Prostate gland (tissue), 2 donors: ENCODE measurements around the gene MIGA2. TPM values are rescaled to one million over a fixed set of nuclear protein-coding genes. Genes with fewer than 3 reads are reported as not detected.

Source experiments
- DNase-seq: peaks from one replicate; pipeline ENCODE4 v3.0.0-alpha.2; 2019; ENCODE audit warnings: low spot score
- H3K27ac ChIP-seq, 2 donors: fragments of 200-600 bp; sonication (generic); 2 replicates each; pipeline ENCODE4 v1.5.1; 2017 to 2019
- H3K27me3 ChIP-seq: fragments of 200-600 bp; sonication (generic); replicated peaks from 2 replicates; pipeline ENCODE4 v1.5.1; 2019; ENCODE audit not compliant: insufficient read depth
- H3K36me3 ChIP-seq, 2 donors: fragments of 200-600 bp; sonication (generic); 1 replicate in 1 of 2; 2 replicates in 1 of 2; pipeline versions ENCODE4 v1.5.1 to v1.8.1; 2017 to 2019
- H3K4me1 ChIP-seq: fragments of 200-600 bp; sonication (generic); replicated peaks from 2 replicates; pipeline ENCODE4 v1.5.1; 2019
- H3K4me3 ChIP-seq, 2 donors: fragments of 200-600 bp; sonication (generic); 2 replicates each; pipeline ENCODE4 v1.5.1; 2017 to 2019
- H3K9me3 ChIP-seq: fragments of 200-600 bp; sonication (generic); 2 replicates; pipeline ENCODE4 v1.5.1; 2017
- CTCF ChIP-seq, 4 experiments: fragments of 200-600 bp in 2 of 4; fragments of 450-650 bp in 2 of 4; sonication (generic) in 2 of 4; IDR thresholded peaks; 1 replicate in 3 of 4; 2 replicates in 1 of 4; pipeline ENCODE4 v1.5.1; 2016 to 2019; ENCODE audit warnings: antibody characterized with exemption in 4 of 4, mild to moderate bottlenecking in 2 of 4, moderate library complexity in 2 of 4
- POLR2A ChIP-seq: fragments of 450-650 bp; IDR thresholded peaks from one replicate; pipeline ENCODE4 v1.6.1; 2016; ENCODE audit warnings: antibody characterized with exemption, mild to moderate bottlenecking
- POLR2AphosphoS5 ChIP-seq: sonication (generic); formaldehyde crosslinking; IDR thresholded peaks from one replicate; pipeline ENCODE4 v1.6.1; 2017; ENCODE audit warnings: antibody characterized with exemption
- WGBS: methylation state at CpG from one replicate; pipeline ENCODE4 v1.1.5; 2018; 5-methylcytosine and 5-hydroxymethylcytosine counted together
- intact Hi-C: fragments of 100-400 bp; cut with DNase I; formaldehyde crosslinking; loops from one replicate; pipeline ENCODE4 v1.14.2; 2022
- total RNA-seq, 2 donors: library from RNA; depleted of rRNA; stranded (reverse); fragments of >200 nt; gene quantifications; one replicate each; pipeline ENCODE4 v1.1.0, GENCODE V29; 2016

MIGA2 gene
- total RNA-seq, 2 donors from 2014 or later = 54.5 to 56.5 TPM

DNA sequence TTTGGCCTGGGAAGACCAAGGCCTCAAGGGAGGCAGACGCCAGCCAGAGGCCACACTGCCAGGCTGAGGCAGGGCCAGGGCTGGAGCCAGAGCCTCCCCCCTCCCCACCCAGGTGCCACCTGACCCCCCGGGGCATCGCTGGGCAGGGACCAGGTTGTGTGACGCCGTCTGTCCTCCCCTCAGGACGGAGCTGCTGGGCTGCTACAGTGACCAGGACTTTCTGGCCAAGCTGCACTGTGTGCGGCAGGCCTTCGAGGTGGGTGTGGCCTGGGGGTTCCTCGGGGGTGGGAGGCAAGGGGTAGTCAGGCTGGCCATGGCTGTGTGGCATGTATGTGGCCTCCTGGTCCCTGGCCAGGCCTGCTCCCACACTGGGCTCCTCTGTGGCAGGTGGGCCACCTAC, 26.6 kb downstream of the MIGA2 start:
- no peaks in the 10 kb centered on the region for H3K27me3 ChIP-seq
- no peak overlapping the region for H3K4me3 ChIP-seq
- no peak overlapping the region for H3K27ac ChIP-seq
- WGBS = 97% methylated on average over 6 of the region's 9 CpGs
- H3K4me1 ChIP-seq = no peaks in the 10 kb centered on the region
- peaks cover 3 to 5% of the 10 kb centered on the region in 2 donors for H3K36me3 ChIP-seq
- H3K9me3 ChIP-seq = no peaks in the 10 kb centered on the region
- DNase-seq = no peak
- intact Hi-C loops = no loop called here
- TF ChIP-seq POLR2AphosphoS5 = no peak
- no peak for TF ChIP-seq CTCF (IDR thresholded peaks at IDR 0.05)
- no peak for TF ChIP-seq POLR2A

DNA sequence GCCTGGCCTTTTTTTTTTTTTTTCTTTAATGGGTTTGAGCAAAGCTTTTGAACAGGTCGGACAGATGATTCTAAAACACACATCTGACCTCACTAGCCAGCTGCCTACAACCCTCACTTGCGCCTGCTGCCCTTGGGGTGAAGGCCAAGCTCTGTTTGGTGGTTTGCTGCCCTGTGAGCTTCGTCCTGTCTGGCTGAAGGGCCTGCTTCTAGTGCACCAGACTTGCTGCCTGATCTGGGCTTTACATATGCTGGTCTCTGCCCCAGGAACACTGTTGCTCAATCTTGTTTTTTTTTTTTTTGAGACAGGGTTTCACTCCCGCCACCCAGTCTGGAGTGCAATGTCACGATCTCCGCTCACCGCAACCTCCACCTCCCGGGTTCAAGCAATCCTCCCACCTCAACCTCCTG, 28.1 kb downstream of the MIGA2 start:
- intact Hi-C loops = no loop called here
- no peak for TF ChIP-seq CTCF (IDR thresholded peaks at IDR 0.05)
- TF ChIP-seq POLR2AphosphoS5 = no peak
- no peak for TF ChIP-seq POLR2A
- H3K27ac ChIP-seq = no peak overlapping the region
- H3K9me3 ChIP-seq = no peaks in the 10 kb centered on the region
- H3K4me1 ChIP-seq = no peaks in the 10 kb centered on the region
- no peaks in the 10 kb centered on the region for H3K27me3 ChIP-seq
- WGBS = 95% methylated on average over 8 of the region's 8 CpGs
- no peak for DNase-seq
- H3K4me3 ChIP-seq = no peak overlapping the region
- H3K36me3 ChIP-seq = peaks cover 3 to 5% of the 10 kb centered on the region in 2 donors

DNA sequence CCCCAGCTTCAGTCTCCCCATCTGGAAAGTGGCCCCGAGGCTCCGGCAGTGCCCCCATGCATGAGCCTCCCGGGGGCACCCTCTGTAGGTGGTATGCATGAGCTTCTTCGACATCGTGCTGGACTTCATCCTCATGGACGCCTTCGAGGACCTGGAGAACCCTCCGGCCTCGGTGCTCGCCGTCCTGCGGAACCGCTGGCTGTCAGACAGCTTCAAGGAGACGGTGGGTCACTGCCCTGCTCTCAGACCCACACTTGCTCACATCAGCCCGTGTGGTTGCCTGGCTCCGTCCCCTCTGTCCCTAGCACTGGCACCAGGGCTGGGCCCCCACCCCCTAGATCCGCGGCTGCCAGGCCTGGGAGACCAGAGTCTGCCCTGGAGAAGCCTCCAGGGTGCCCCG, 31.7 kb downstream of the MIGA2 start:
- H3K4me1 ChIP-seq = no peaks in the 10 kb centered on the region
- no peaks in the 10 kb centered on the region for H3K9me3 ChIP-seq
- no peak overlapping the region for H3K27ac ChIP-seq
- DNase-seq = no peak
- intact Hi-C loops = no loop called here
- peaks cover 3 to 5% of the 10 kb centered on the region in 2 donors for H3K36me3 ChIP-seq
- no peak for TF ChIP-seq POLR2A
- no peak for TF ChIP-seq POLR2AphosphoS5
- no peak for TF ChIP-seq CTCF (IDR thresholded peaks at IDR 0.05)
- H3K4me3 ChIP-seq = no peak overlapping the region
- WGBS = 92% methylated on average over 13 of the region's 19 CpGs
- no peaks in the 10 kb centered on the region for H3K27me3 ChIP-seq

- peaks cover 0 to 5% of the 10 kb centered on the region in 2 donors for H3K36me3 ChIP-seq
- WGBS = 81% methylated on average over 30 of the region's 31 CpGs
- H3K27ac ChIP-seq = no peak overlapping the region
- no peak for DNase-seq
- no peaks in the 10 kb centered on the region for H3K4me1 ChIP-seq
- no peaks in the 10 kb centered on the region for H3K27me3 ChIP-seq
- TF ChIP-seq POLR2AphosphoS5 (no peak), CTCF (IDR thresholded peaks at IDR 0.05) (no peak), POLR2A (no peak)
- no peak overlapping the region for H3K4me3 ChIP-seq
- intact Hi-C loops = no loop called here
- no peaks in the 10 kb centered on the region for H3K9me3 ChIP-seq
Measured at GRCh38 chr9:129068990-129069861, 32.8 kb downstream of the MIGA2 start.
